Activated B cell treated with CpG ODN at 0.5 μM for 24 hours (primary cell): ENCODE measurements around the gene HDAC4. TPM values are rescaled to one million over a fixed set of nuclear protein-coding genes. Genes with fewer than 3 reads are reported as not detected.

ENCODE experiments used
- ATAC-seq: fragments of 200-7000 bp; cut with Tn5 transposase; one replicate; pipeline ENCODE4 v1.10.0; 2021; ENCODE audit warnings: low read depth, mild to moderate bottlenecking, moderate library complexity
- CTCF ChIA-PET: fragments of 350-600 bp; sonication (Branson Sonifier 250); formaldehyde crosslinking; loops from one replicate; lab custom pipeline; 2021; ENCODE audit warnings: antibody characterized with exemption; lab: Charles Lee
- POLR2A ChIA-PET: fragments of 350-600 bp; sonication (Branson Sonifier 250); formaldehyde crosslinking; loops from one replicate; lab custom pipeline; 2021; ENCODE audit warnings: antibody characterized with exemption; lab: Charles Lee
- DNase-seq: peaks from one replicate; pipeline ENCODE4 v3.0.0; 2022
- H3K27ac Mint-ChIP-seq: one replicate; pipeline ENCODE4 v1.8.0; 2020; ENCODE audit warnings: mixed read lengths
- H3K27me3 Mint-ChIP-seq: one replicate; pipeline ENCODE4 v1.8.0; 2021; ENCODE audit warnings: mixed read lengths
- H3K36me3 Mint-ChIP-seq: one replicate; pipeline ENCODE4 v1.8.0; 2021; ENCODE audit warnings: low read depth, mixed read lengths
- H3K4me1 Mint-ChIP-seq: one replicate; pipeline ENCODE4 v1.8.0; 2021; ENCODE audit warnings: mixed read lengths
- H3K4me3 Mint-ChIP-seq: one replicate; pipeline ENCODE4 v1.8.0; 2020; ENCODE audit warnings: mild to moderate bottlenecking, mixed read lengths
- H3K9me3 Mint-ChIP-seq: one replicate; pipeline ENCODE4 v1.8.0; 2020; ENCODE audit warnings: mixed read lengths
- CTCF ChIP-seq: fragments of 200-600 bp; IDR thresholded peaks from one replicate; pipeline ENCODE4 v1.8.0; 2022; ENCODE audit warnings: antibody characterized with exemption, mild to moderate bottlenecking
- intact Hi-C: fragments of 100-400 bp; cut with micrococcal nuclease; formaldehyde crosslinking; loops from one replicate; pipeline ENCODE4 v1.15.1; 2024
- total RNA-seq: library from RNA; stranded (reverse); gene quantifications from 2 replicates; pipeline ENCODE4 v1.2.3, GENCODE V29; 2022

The HDAC4 gene
- total RNA-seq, 1 donor from 2014 or later: 31.9 TPM

DNA sequence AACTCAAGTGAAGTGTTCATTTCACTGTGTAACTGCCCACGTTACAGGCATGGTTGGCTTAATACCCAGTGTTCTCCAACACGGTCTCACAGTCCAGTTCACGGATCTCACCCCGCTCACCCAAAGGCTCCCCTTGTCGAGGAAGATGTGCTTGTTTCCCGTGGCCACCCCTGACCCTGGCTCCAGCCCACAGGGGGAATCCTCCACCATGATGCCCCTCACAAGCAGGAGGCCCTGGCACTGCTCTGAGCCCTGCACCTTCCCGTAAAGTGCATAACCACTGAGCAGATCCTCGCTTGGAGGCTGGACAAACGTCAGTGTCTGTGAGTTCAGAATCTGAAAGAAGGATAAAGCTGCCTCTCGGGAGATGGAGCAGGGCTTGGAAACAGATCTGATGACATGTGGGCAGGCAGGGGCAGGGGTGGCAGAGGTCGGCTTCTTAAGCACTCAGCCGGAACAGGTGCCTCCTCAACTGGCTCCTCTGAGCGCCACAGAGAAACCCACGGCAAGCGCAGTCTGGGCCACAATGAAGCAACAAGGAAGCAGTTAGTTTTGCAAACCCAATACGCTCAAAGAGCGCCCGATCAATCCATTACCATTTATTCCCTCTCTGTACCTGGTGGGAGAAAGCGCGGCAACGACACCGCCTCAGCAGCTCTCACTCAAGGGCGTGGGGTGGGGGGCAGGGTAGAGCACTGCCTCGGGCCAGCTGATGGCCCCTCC, 17.6 kb downstream of the HDAC4 start:
- DNase-seq (peak; percentile 8), ATAC-seq (no peak)
- H3K4me1 Mint-ChIP-seq: peaks cover 43% of the 10 kb centered on the region
- no peaks in the 10 kb centered on the region for H3K27me3 Mint-ChIP-seq
- TF ChIP-seq CTCF: no peak
- no peak overlapping the region for H3K27ac Mint-ChIP-seq
- CTCF ChIA-PET: no interaction called here
- intact Hi-C loops: loop anchor here (5.0 kb wide), 1 partner anchor 81 kb away; no protein-coding TSS in a partner anchor
- H3K4me3 Mint-ChIP-seq: no peak overlapping the region
- POLR2A ChIA-PET: interaction anchor here (1.0 to 4.2 kb wide), 4 partner anchors 14 to 19 kb away, joined by 3 to 108 read pairs (median 4); partner anchors contain the start of gene HDAC4
- peaks cover 7% of the 10 kb centered on the region for H3K36me3 Mint-ChIP-seq
- H3K9me3 Mint-ChIP-seq: no peaks in the 10 kb centered on the region

- Mint-ChIP-seq H3K4me3 (no peak overlapping the region), H3K36me3 (peaks cover 7% of the 10 kb centered on the region), H3K4me1 (peaks cover 43% of the 10 kb centered on the region), H3K27ac (peak overlapping the region; percentile 91), H3K27me3 (no peaks in the 10 kb centered on the region), H3K9me3 (no peaks in the 10 kb centered on the region)
- no peak for DNase-seq
- no peak for ATAC-seq
- ChIA-PET CTCF (interaction anchor here (2.0 to 2.7 kb wide), 3 partner anchors 13 to 115 kb away, joined by 6 to 17 read pairs (median 10); no protein-coding TSS in a partner anchor), POLR2A (interaction anchor here (1.0 to 4.8 kb wide), 8 partner anchors 13 to 643 kb away, joined by 3 to 108 read pairs (median 9); partner anchors contain the start of genes HDAC4 and NDUFA10)
- intact Hi-C loops: loop anchor here (5.0 kb wide), 1 partner anchor 80 kb away; no protein-coding TSS in a partner anchor
- TF ChIP-seq CTCF: no peak
Observed at GRCh38 chr2:239382384-239382880, 18.4 kb downstream of the HDAC4 start.

- POLR2A ChIA-PET: interaction anchor here (0.6 to 4.8 kb wide), 13 partner anchors 10 to 644 kb away, joined by 3 to 108 read pairs (median 7); partner anchors contain the start of genes HDAC4 and NDUFA10
Observed at GRCh38 chr2:239381709-239382134, 19.1 kb downstream of the HDAC4 start.

DNA sequence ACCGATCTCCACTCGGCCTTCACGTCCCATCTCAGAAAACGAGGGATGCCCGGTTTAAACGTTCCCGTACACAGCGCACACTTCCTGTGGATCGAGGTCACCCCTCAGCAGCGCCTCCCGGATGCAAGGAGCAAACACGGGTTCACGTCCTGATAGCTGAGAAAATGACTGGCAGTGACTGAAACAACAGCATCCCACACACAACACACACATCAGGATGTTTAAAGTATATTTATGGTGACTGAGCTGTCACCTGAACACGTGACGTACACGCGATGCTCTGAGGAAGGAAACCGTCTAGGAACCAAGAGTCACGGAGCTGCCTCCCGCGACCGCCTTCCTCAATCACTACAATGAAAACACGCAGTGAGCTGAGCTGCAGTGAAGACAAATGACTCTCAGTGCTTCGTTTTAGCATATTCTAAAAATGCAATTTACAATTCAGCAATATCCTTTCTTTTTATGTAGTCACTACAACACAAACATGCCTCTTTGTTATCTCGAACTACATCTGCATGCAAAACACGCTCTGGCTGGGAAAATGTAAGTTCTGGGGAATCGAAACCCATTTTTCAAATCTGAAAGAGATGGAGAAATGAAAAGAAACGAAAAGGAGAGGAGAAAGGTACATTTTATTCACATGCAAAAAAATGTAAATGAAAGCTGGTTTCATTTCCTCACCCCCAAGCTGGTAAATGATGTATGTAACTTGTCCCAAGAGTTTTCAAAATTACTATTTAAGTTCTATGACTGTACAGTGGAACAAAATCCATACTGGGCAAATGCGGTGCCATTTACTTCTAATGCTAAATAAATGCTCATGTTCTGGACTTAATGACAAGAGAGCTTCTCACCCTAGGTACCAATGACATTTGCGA, 19.8 kb downstream of the HDAC4 start:
- H3K36me3 Mint-ChIP-seq: peaks cover 3% of the 10 kb centered on the region
- no peak for TF ChIP-seq CTCF
- intact Hi-C loops: loop anchor here (1.0 to 5.0 kb wide), 4 partner anchors 12 to 114 kb away; partner anchors contain the start of gene HDAC4
- H3K27ac Mint-ChIP-seq: peak overlapping the region; percentile 91
- no peaks in the 10 kb centered on the region for H3K27me3 Mint-ChIP-seq
- H3K4me3 Mint-ChIP-seq: peak overlapping the region; percentile 85
- peak; percentile 55 for DNase-seq
- H3K4me1 Mint-ChIP-seq: peaks cover 43% of the 10 kb centered on the region
- ChIA-PET CTCF (interaction anchor here (1.3 to 2.7 kb wide), 5 partner anchors 11 to 113 kb away, joined by 3 to 17 read pairs (median 6); partner anchors contain the start of gene HDAC4), POLR2A (interaction anchor here (0.6 to 4.8 kb wide), 16 partner anchors 9 to 644 kb away, joined by 3 to 108 read pairs (median 4); partner anchors contain the start of genes HDAC4 and NDUFA10)
- peak; percentile 66 for ATAC-seq
- no peaks in the 10 kb centered on the region for H3K9me3 Mint-ChIP-seq

More at GRCh38 chr2:239381709-239382134, 19.1 kb downstream of the HDAC4 start:
- no peak for TF ChIP-seq CTCF
- peak overlapping the region; percentile 91 for H3K27ac Mint-ChIP-seq
- ATAC-seq (peak; percentile 80), DNase-seq (peak; percentile 70)
- H3K9me3 Mint-ChIP-seq: no peaks in the 10 kb centered on the region
- CTCF ChIA-PET: interaction anchor here (1.3 to 2.7 kb wide), 5 partner anchors 12 to 114 kb away, joined by 3 to 17 read pairs (median 6); partner anchors contain the start of gene HDAC4
- peaks cover 43% of the 10 kb centered on the region for H3K4me1 Mint-ChIP-seq
- no peaks in the 10 kb centered on the region for H3K27me3 Mint-ChIP-seq
- H3K36me3 Mint-ChIP-seq: peaks cover 7% of the 10 kb centered on the region
- intact Hi-C loops: loop anchor here (1.0 to 5.0 kb wide), 4 partner anchors 12 to 114 kb away; partner anchors contain the start of gene HDAC4
- peak overlapping the region; percentile 85 for H3K4me3 Mint-ChIP-seq
